ENCODE data around the gene COL27A1.
"Not testable (repeated sequence)": the region's sequence is repeated elsewhere in the genome, so short reads cannot be mapped to it uniquely, and the experiment has no call there.

Gene COL27A1

GRCh38 chr9:114123031-114123977, 32.0 kb upstream of the COL27A1 start:
- DNase-seq, result no peak

- DNase-seq, result no peak
These were observed 31.2 kb upstream of the COL27A1 start for GRCh38 chr9:114124138-114124537.

GRCh38 chr9:114124666-114125475, 30.5 kb upstream of the COL27A1 start:
- no peak for DNase-seq

GRCh38 chr9:114125476-114126013, 29.8 kb upstream of the COL27A1 start:
- DNase-seq, result no peak

- DNase-seq, result no peak
These were observed 28.9 kb upstream of the COL27A1 start for GRCh38 chr9:114126247-114127060.

GRCh38 chr9:114128759-114129158, 26.6 kb upstream of the COL27A1 start:
- not testable (repeated sequence) for DNase-seq

- DNase-seq, result no peak
These were observed 25.2 kb upstream of the COL27A1 start for GRCh38 chr9:114130141-114130540.

- no peak for DNase-seq
These were observed 24.6 kb upstream of the COL27A1 start for GRCh38 chr9:114130624-114131277.

GRCh38 chr9:114131808-114132549, 23.4 kb upstream of the COL27A1 start:
- DNase-seq, result no peak

- DNase-seq, result no peak
These were observed 22.8 kb upstream of the COL27A1 start for GRCh38 chr9:114132550-114132918.

GRCh38 chr9:114134827-114135396, 20.4 kb upstream of the COL27A1 start:
- DNase-seq, result no peak

GRCh38 chr9:114137831-114138230, 17.5 kb upstream of the COL27A1 start:
- DNase-seq, result no peak

- DNase-seq, result no peak
These were observed 16.8 kb upstream of the COL27A1 start for GRCh38 chr9:114138552-114138971.

GRCh38 chr9:114139071-114139470, 16.3 kb upstream of the COL27A1 start:
- no peak for DNase-seq

GRCh38 chr9:114140401-114140800, 14.9 kb upstream of the COL27A1 start:
- DNase-seq, result no peak

- DNase-seq, result no peak
These were observed 14.5 kb upstream of the COL27A1 start for GRCh38 chr9:114140850-114141249.

- DNase-seq, result no peak
These were observed 13.6 kb upstream of the COL27A1 start for GRCh38 chr9:114141553-114142402.

GRCh38 chr9:114143234-114143633, 12.1 kb upstream of the COL27A1 start:
- no peak for DNase-seq

GRCh38 chr9:114146735-114147134, 8.6 kb upstream of the COL27A1 start:
- DNase-seq, result no peak

GRCh38 chr9:114149181-114149580, 6.2 kb upstream of the COL27A1 start:
- DNase-seq, result no peak
